ENCODE data around the gene TLCD2.
"Not testable (repeated sequence)": the region's sequence is repeated elsewhere in the genome, so short reads cannot be mapped to it uniquely, and the experiment has no call there.

The TLCD2 gene

DNA sequence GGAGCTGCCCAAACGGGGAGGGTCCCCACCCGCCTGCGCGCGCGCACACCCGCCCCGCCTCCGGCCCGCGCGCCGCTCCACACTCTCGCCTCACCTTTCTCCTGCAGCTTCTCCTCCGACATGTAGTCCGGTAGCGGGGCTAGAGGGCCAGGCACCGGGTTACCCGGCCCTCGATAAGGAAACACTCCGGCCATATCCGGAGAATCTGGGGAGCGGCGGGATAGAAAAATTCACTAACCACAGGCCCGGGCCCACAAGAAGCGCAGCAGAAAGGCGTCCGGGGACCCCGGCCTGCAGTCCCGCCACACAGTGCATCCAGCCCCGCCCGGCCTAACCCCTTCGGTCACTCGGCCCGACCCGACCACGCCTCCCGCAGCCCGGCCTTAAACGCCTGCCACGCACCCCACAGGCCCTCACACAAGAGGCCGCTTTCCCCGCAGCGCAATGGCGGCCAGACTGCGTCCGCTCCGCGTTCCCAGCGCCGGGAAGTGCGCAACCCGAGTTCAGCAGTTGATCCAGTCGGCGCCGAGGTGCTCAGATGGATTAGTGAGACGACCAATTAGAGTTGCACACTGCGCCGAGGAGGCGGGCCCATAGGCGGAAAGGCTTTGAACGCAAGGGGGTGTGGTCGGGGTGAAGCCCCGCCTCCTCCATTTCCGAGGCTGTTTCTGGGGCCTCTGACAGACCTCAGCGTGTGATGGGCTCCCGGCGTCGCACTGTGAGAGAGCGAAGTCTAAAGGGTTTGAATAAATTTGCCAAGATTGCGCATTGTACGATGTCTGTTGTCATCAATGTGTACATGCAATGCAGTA, 25.6 kb downstream of the TLCD2 start, which contains the start of gene PRPF8:
Gene PRPF8, minus strand, starts transcription at position 490 of the 812 bp plus-strand sequence. Its CDS starts 296 bp downstream, at position 194.
- DNase-seq: peak; percentile 85 to 95

DNA sequence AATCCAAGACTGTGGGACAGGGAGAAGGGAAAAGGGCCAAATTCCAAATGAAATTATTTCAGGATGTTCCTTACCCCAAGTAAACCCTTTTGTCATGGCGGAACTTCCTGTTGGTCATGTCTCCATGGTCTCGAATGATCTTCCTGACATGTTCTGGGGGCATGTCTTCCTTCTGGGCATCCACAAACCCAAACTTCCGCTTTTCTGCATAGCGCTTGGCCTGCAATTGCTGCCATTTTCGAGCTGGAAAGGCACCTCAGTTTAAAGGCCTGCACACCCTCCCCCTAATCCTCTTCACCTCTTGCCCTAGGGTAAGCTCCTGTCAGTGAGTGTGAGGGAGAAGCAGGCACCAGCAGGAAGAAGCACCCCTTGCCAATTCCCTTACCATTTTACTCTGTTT, 26.7 kb downstream of the TLCD2 start:
- no peak for DNase-seq

DNA sequence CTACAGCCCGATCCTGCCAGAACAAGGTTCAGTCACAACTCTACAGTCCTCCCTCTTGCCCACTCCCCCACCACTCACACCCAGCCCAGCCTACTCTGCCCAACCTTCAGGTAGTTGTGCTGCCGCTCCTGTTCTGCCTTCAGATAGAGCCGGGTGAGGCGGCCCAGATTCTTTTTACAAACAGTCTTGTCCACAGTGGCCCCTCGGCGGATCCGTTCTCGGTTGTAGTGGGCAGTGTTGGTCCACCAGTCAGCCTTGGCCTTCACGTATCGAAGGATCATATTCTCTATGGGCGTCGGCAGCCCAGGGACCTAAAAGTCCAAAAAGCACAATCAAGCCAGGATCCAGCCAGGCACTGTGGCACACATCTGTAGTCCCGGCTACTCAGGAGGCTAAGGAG, 33.8 kb downstream of the TLCD2 start:
- no peak for DNase-seq

GRCh38 chr17:1673041-1673785, 37.0 kb downstream of the TLCD2 start:
- no peak for DNase-seq

GRCh38 chr17:1663934-1664333, 46.2 kb downstream of the TLCD2 start:
- DNase-seq: not testable (repeated sequence)

- DNase-seq: no peak
Observed at GRCh38 chr17:1661045-1661444, 49.1 kb downstream of the TLCD2 start.

GRCh38 chr17:1658100-1658499, 52.1 kb downstream of the TLCD2 start:
- DNase-seq: no peak

DNA sequence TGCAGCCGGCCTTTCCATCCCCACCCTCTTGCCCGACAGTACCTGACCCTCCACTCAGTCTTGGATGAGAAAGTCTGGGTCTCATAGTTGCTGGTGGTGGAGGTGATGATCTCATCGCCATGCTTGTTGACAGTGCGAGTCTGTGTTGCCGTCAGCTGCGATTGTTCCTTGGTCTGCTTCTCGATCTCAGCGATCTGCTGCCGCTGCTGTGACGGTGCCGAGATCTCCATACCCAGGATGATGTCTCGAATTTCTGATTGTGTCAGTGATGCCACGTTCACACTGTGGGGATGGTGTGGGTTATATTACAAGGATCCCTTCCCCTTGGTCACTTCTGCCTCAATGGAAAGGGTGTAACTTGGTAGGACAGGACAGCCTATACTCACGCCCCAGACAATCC, 56.4 kb downstream of the TLCD2 start:
- DNase-seq: no peak

- DNase-seq: not testable (repeated sequence)
Observed at GRCh38 chr17:1652794-1653193, 57.4 kb downstream of the TLCD2 start.
